ENCODE measurements around the gene CHRM4.

Gene CHRM4

GRCh38 chr11:46402957-46403902 lies 11.7 kb upstream of the CHRM4 start:
- no peak for DNase-seq

- DNase-seq = no peak
Measured at GRCh38 chr11:46397526-46397925, 6.0 kb upstream of the CHRM4 start.

- no peak for DNase-seq
Measured at GRCh38 chr11:46393759-46394158, 2.2 kb upstream of the CHRM4 start.

GRCh38 chr11:46393231-46393616 lies 1.6 kb upstream of the CHRM4 start:
- no peak for DNase-seq

- DNase-seq = no peak
Measured at GRCh38 chr11:46392421-46393230, 1.1 kb upstream of the CHRM4 start.

- DNase-seq = no peak
Measured at GRCh38 chr11:46391186-46391577, 394 bp downstream of the CHRM4 start.

- DNase-seq = no peak
Measured at GRCh38 chr11:46390331-46391171, 1.0 kb downstream of the CHRM4 start.

- DNase-seq = peak; percentile 37 to 54
Measured at GRCh38 chr11:46389450-46390330, 1.9 kb downstream of the CHRM4 start.

GRCh38 chr11:46388619-46389449 lies 2.7 kb downstream of the CHRM4 start:
- no peak for DNase-seq

GRCh38 chr11:46387919-46388618 lies 3.5 kb downstream of the CHRM4 start:
- no peak for DNase-seq

GRCh38 chr11:46387456-46387855 lies 4.1 kb downstream of the CHRM4 start:
- DNase-seq = no peak

- no peak for DNase-seq
Measured at GRCh38 chr11:46386674-46387073, 4.9 kb downstream of the CHRM4 start.

GRCh38 chr11:46386005-46386578 lies 5.5 kb downstream of the CHRM4 start:
- DNase-seq = no peak

GRCh38 chr11:46385169-46386004 lies 6.2 kb downstream of the CHRM4 start:
- DNase-seq = no peak

GRCh38 chr11:46383974-46384701 lies 7.4 kb downstream of the CHRM4 start:
- DNase-seq = no peak

- no peak for DNase-seq
Measured at GRCh38 chr11:46383404-46383758, 8.2 kb downstream of the CHRM4 start.

- DNase-seq = no peak
Measured at GRCh38 chr11:46382646-46383403, 8.8 kb downstream of the CHRM4 start.
